Measurements from ENCODE around the gene CDC42EP4. TPM values are rescaled to one million over a fixed set of nuclear protein-coding genes. Genes with fewer than 3 reads are reported as not detected.

CDC42EP4 gene
- total RNA-seq (2014; rRNA removed; shearing (Covaris generic)) (not detected in 2 replicates), total RNA-seq (2022) (not detected in 2 replicates), Bru-seq, nascent RNA (percentile 5 among the genes with signal in this experiment), BruChase-seq, experiment 1, labeled RNA remaining after a 6-hour chase (percentile 14 among the genes with signal in this experiment), BruChase-seq, experiment 2, labeled RNA remaining after a 2-hour chase (percentile 14 among the genes with signal in this experiment)
- long read RNA-seq = 0 reads

DNA sequence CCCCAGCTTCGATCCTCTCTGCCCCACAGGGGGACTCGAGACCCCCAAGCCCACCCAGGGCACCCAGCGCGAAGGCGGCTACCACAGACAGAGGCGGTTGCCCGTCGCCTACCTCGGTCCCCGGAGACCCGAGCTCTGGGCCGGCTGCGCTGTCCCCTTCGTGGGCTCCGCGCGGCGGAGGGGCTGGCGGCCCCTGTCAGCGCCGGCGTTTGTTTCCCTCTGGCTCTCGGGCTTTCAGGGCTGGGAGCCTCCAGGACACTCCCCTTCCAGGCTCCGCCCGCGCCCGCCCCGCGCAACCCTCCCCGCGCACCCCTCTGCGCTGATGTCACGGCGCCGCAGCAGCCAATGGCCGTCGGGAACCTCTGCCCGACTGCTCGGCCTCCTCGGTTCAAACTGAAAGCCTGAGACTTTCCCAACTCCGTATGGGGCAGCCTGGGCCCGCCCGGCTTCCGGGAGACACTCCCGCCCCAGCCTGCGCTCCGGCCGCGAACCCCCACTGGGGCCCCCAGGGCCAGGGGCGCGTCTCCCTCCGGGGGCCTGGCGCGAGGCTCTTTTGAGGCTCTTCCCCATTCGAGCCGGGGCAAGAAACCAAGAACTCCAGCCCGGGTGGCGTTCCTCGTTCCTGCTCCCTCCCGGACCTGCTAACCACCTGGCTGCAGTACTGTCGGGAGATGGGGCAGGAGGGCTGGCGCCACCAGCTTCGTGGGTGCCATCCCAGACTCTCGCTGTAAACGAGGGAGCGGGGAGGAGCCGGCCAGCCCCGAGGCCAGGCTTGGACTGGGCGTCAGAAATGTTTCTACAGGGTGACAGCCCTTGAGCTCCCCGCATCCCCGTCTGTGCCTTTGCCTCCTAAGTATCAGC, at the start of gene CDC42EP4:
Gene CDC42EP4 (minus strand): TSS at position 221 of the 861 bp plus-strand sequence. CDS start 25,501 bp downstream, outside the sequence.
- CTCF ChIA-PET (ENCODE audit: unreplicated experiment) = no interaction called here
- no TSS peak for BruUV-seq (replicated peaks)

GRCh38 chr17:73360961-73361761, 49.4 kb upstream of the CDC42EP4 start:
- TF ChIP-seq EZH2phosphoT487 (IDR thresholded peaks at IDR 0.05; ENCODE audit: borderline replicate concordance, low read depth, low read length) = no peak
- TF ChIP-seq, protein P1, sequence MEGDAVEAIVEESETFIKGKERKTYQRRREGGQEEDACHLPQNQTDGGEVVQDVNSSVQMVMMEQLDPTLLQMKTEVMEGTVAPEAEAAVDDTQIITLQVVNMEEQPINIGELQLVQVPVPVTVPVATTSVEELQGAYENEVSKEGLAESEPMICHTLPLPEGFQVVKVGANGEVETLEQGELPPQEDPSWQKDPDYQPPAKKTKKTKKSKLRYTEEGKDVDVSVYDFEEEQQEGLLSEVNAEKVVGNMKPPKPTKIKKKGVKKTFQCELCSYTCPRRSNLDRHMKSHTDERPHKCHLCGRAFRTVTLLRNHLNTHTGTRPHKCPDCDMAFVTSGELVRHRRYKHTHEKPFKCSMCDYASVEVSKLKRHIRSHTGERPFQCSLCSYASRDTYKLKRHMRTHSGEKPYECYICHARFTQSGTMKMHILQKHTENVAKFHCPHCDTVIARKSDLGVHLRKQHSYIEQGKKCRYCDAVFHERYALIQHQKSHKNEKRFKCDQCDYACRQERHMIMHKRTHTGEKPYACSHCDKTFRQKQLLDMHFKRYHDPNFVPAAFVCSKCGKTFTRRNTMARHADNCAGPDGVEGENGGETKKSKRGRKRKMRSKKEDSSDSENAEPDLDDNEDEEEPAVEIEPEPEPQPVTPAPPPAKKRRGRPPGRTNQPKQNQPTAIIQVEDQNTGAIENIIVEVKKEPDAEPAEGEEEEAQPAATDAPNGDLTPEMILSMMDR (conservative IDR thresholded peaks at IDR 0.05; ENCODE audit: low read length) = no peak
- no peak for DNase-seq (ENCODE audit: low spot score)
- no peaks in the 10 kb centered on the region for H4K20me1 ChIP-seq (ENCODE audit: insufficient read depth, low read length)
- no peak overlapping the region for H3K4me2 ChIP-seq (ENCODE audit: low read length)
- H3K9me2 ChIP-seq (ENCODE audit: insufficient read depth, low read length) = no peaks in the 10 kb centered on the region
- intact Hi-C loops (cut with micrococcal nuclease; ENCODE audit: unreplicated experiment) = loop anchor here (10.0 kb wide), 1 partner anchor 376 kb away; no protein-coding TSS in a partner anchor
- no peak overlapping the region for H3K27ac ChIP-seq (ENCODE audit: low read depth, low read length, poor library complexity, severe bottlenecking)
- H2AFZ ChIP-seq (ENCODE audit: low read length) = no peak overlapping the region
- H3K4me3 ChIP-seq (ENCODE audit: low read depth, low read length, poor library complexity, severe bottlenecking) = no peak overlapping the region
- no peaks in the 10 kb centered on the region for H3K9me3 ChIP-seq (ENCODE audit: low read length)
- no peaks in the 10 kb centered on the region for H3K79me2 ChIP-seq (ENCODE audit: insufficient read depth, low read depth, low read length)
- BruUV-seq (replicated peaks) = no TSS peak
- POLR2A ChIA-PET = no interaction called here
- no peaks in the 10 kb centered on the region for H3K36me3 ChIP-seq (ENCODE audit: insufficient read depth, low read length)
- CTCF ChIA-PET (ENCODE audit: unreplicated experiment) = no interaction called here
- no peaks in the 10 kb centered on the region for H3K4me1 ChIP-seq (ENCODE audit: insufficient read depth, low read length, poor library complexity, severe bottlenecking)

More for the DNA sequence above, at the start of gene CDC42EP4:
- Histone ChIP-seq H3K4me3 (ENCODE audit: low read depth, low read length, poor library complexity, severe bottlenecking) (no peak within 1 kb of the TSS), H3K36me3 (ENCODE audit: insufficient read depth, low read length) (no peaks in the 10 kb centered on the region), H3K9me2 (ENCODE audit: insufficient read depth, low read length) (no peaks in the 10 kb centered on the region), H3K9me3 (ENCODE audit: low read length) (no peaks in the 10 kb centered on the region), H4K20me1 (ENCODE audit: insufficient read depth, low read length) (no peaks in the 10 kb centered on the region), H3K4me1 (ENCODE audit: insufficient read depth, low read length, poor library complexity, severe bottlenecking) (no peaks in the 10 kb centered on the region), H3K79me2 (ENCODE audit: insufficient read depth, low read depth, low read length) (no peaks in the 10 kb centered on the region), H2AFZ (ENCODE audit: low read length) (no peak within 1 kb of the TSS), H3K27ac (ENCODE audit: low read depth, low read length, poor library complexity, severe bottlenecking) (no peak within 1 kb of the TSS), H3K4me2 (ENCODE audit: low read length) (peak within 1 kb of the TSS; percentile 21)
- intact Hi-C loops (cut with micrococcal nuclease; ENCODE audit: unreplicated experiment) = no loop called here
- no peak for DNase-seq (ENCODE audit: low spot score)
- 0 out of 2 replicates have a peak, but pooled peaks have one; percentile 86 for TF ChIP-seq EZH2phosphoT487 (IDR thresholded peaks at IDR 0.05; ENCODE audit: borderline replicate concordance, low read depth, low read length)
- TF ChIP-seq, protein P1 (conservative IDR thresholded peaks at IDR 0.05; ENCODE audit: low read length) = no peak
- POLR2A ChIA-PET = no interaction called here
